Neural progenitor cell (in vitro differentiated cells): ENCODE data around the gene GOLIM4. TPM values are rescaled to one million over a fixed set of nuclear protein-coding genes. Genes with fewer than 3 reads are reported as not detected.

Source experiments
- DNase-seq: peaks from one replicate; pipeline ENCODE4 v3.0.0-alpha.2; 2016; ENCODE audit warnings: low spot score
- H2AFZ ChIP-seq: fragments of 200-600 bp; sonication (generic); replicated peaks from 2 replicates; pipeline ENCODE4 v1.6.1; 2016; ENCODE audit warnings: antibody characterized with exemption
- H3F3A ChIP-seq: fragments of 200-600 bp; sonication (generic); 2 replicates; pipeline ENCODE4 v1.6.1; 2016; ENCODE audit warnings: antibody characterized with exemption, low read depth
- H3K27ac ChIP-seq: fragments of 200-600 bp; sonication (generic); 2 replicates; pipeline ENCODE4 v1.5.1; 2016; ENCODE audit warnings: mild to moderate bottlenecking
- H3K27me3 ChIP-seq: fragments of 200-600 bp; sonication (generic); 2 replicates; pipeline ENCODE4 v1.6.1; 2016; ENCODE audit warnings: mild to moderate bottlenecking, moderate library complexity
- H3K36me3 ChIP-seq: fragments of 200-600 bp; sonication (generic); 2 replicates; pipeline ENCODE4 v1.5.1; 2016
- H3K4me1 ChIP-seq: fragments of 200-600 bp; sonication (generic); 2 replicates; pipeline ENCODE4 v1.6.1; 2016; ENCODE audit warnings: mixed run types
- H3K4me2 ChIP-seq: fragments of 200-600 bp; sonication (generic); 2 replicates; pipeline ENCODE4 v1.6.1; 2016
- H3K4me3 ChIP-seq: fragments of 200-600 bp; sonication (generic); 2 replicates; pipeline ENCODE4 v1.5.1; 2016
- H3K79me2 ChIP-seq: fragments of 200-600 bp; sonication (generic); 2 replicates; pipeline ENCODE4 v1.6.1; 2016; ENCODE audit warnings: low read depth
- H3K9ac ChIP-seq: fragments of 200-600 bp; sonication (generic); 2 replicates; pipeline ENCODE4 v1.6.1; 2016
- H3K9me3 ChIP-seq: fragments of 200-600 bp; sonication (generic); 2 replicates; pipeline ENCODE4 v1.5.1; 2016; ENCODE audit warnings: low read depth
- H4K20me1 ChIP-seq: fragments of 200-600 bp; sonication (generic); 2 replicates; pipeline ENCODE4 v1.6.1; 2016; ENCODE audit warnings: low read depth
- H3K27ac Mint-ChIP-seq: 3 replicates; pipeline ENCODE4 v1.8.0; 2021; ENCODE audit warnings: mixed read lengths
- H3K27me3 Mint-ChIP-seq: 2 replicates; pipeline ENCODE4 v1.8.0; 2022; ENCODE audit warnings: low read depth, mild to moderate bottlenecking, inconsistent platforms, moderate library complexity, mixed read lengths; ENCODE audit not compliant: insufficient read depth
- H3K36me3 Mint-ChIP-seq: 3 replicates; pipeline ENCODE4 v1.8.0; 2021; ENCODE audit warnings: mixed read lengths
- H3K4me1 Mint-ChIP-seq: 3 replicates; pipeline ENCODE4 v1.8.0; 2021; ENCODE audit warnings: mixed read lengths
- H3K4me3 Mint-ChIP-seq: 3 replicates; pipeline ENCODE4 v1.8.0; 2021; ENCODE audit warnings: mild to moderate bottlenecking, moderate library complexity, mixed read lengths
- H3K9me3 Mint-ChIP-seq: 3 replicates; pipeline ENCODE4 v1.8.0; 2020; ENCODE audit warnings: mixed read lengths
- CTCF ChIP-seq: fragments of 200-600 bp; sonication (generic); IDR thresholded peaks from 2 replicates; pipeline ENCODE4 v1.5.1; 2017; ENCODE audit warnings: antibody characterized with exemption, mild to moderate bottlenecking
- EZH2 ChIP-seq: fragments of 200-600 bp; sonication (generic); IDR thresholded peaks from 2 replicates; pipeline ENCODE4 v1.6.1; 2017; ENCODE audit warnings: antibody characterized with exemption, mild to moderate bottlenecking, moderate library complexity
- EZH2phosphoT487 ChIP-seq: fragments of 200-600 bp; sonication (generic); IDR thresholded peaks from 2 replicates; pipeline ENCODE4 v1.6.1; 2017; ENCODE audit warnings: antibody characterized with exemption
- total RNA-seq: library from RNA; depleted of rRNA; stranded (reverse); fragments of >200 nt; gene quantifications from 2 replicates; pipeline ENCODE4 v1.2.3, GENCODE V29; 2015; ENCODE audit warnings: low replicate concordance

The GOLIM4 gene
- total RNA-seq, 1 donor from 2014 or later: 22.9 TPM

GRCh38 chr3:167976516-167977361, 119.0 kb downstream of the GOLIM4 start:
- no peaks in the 10 kb centered on the region for H3K9me3 Mint-ChIP-seq
- no peaks in the 10 kb centered on the region for H3K27me3 Mint-ChIP-seq
- no peak overlapping the region for H3K4me2 ChIP-seq
- H4K20me1 ChIP-seq: no peaks in the 10 kb centered on the region
- H3K27ac Mint-ChIP-seq: no peak overlapping the region
- no peak for DNase-seq
- no peaks in the 10 kb centered on the region for H3K36me3 ChIP-seq
- H3K4me3 Mint-ChIP-seq: no peak overlapping the region
- H3K4me1 Mint-ChIP-seq: no peaks in the 10 kb centered on the region
- H3K4me1 ChIP-seq: no peaks in the 10 kb centered on the region
- H3F3A ChIP-seq: no peaks in the 10 kb centered on the region
- H3K27ac ChIP-seq: no peak overlapping the region
- H2AFZ ChIP-seq: no peak overlapping the region
- TF ChIP-seq CTCF (no peak), EZH2 (no peak), EZH2phosphoT487 (no peak)
- H3K27me3 ChIP-seq: no peaks in the 10 kb centered on the region
- H3K9ac ChIP-seq: no peak overlapping the region
- no peaks in the 10 kb centered on the region for H3K36me3 Mint-ChIP-seq
- H3K4me3 ChIP-seq: no peak overlapping the region
- H3K79me2 ChIP-seq: no peaks in the 10 kb centered on the region
- no peaks in the 10 kb centered on the region for H3K9me3 ChIP-seq

- Mint-ChIP-seq H3K27ac (no peak overlapping the region), H3K4me3 (no peak overlapping the region), H3K4me1 (no peaks in the 10 kb centered on the region), H3K9me3 (no peaks in the 10 kb centered on the region), H3K27me3 (no peaks in the 10 kb centered on the region), H3K36me3 (no peaks in the 10 kb centered on the region)
- no peaks in the 10 kb centered on the region for H4K20me1 ChIP-seq
- no peaks in the 10 kb centered on the region for H3K9me3 ChIP-seq
- H3K79me2 ChIP-seq: no peaks in the 10 kb centered on the region
- H3K4me1 ChIP-seq: no peaks in the 10 kb centered on the region
- no peaks in the 10 kb centered on the region for H3K36me3 ChIP-seq
- no peaks in the 10 kb centered on the region for H3F3A ChIP-seq
- H3K4me2 ChIP-seq: no peak overlapping the region
- no peak overlapping the region for H3K27ac ChIP-seq
- no peak overlapping the region for H2AFZ ChIP-seq
- no peak for DNase-seq
- H3K4me3 ChIP-seq: no peak overlapping the region
- no peak overlapping the region for H3K9ac ChIP-seq
- no peaks in the 10 kb centered on the region for H3K27me3 ChIP-seq
- no peak for TF ChIP-seq EZH2phosphoT487
Measured at GRCh38 chr3:167973901-167974300, 121.8 kb downstream of the GOLIM4 start.

GRCh38 chr3:167973046-167973445, 122.7 kb downstream of the GOLIM4 start:
- Histone ChIP-seq H3K27ac (no peak overlapping the region), H3K27me3 (no peaks in the 10 kb centered on the region), H2AFZ (no peak overlapping the region), H3F3A (no peaks in the 10 kb centered on the region), H3K4me3 (no peak overlapping the region), H3K9me3 (no peaks in the 10 kb centered on the region), H3K4me2 (no peak overlapping the region), H3K4me1 (no peaks in the 10 kb centered on the region), H3K9ac (no peak overlapping the region), H4K20me1 (no peaks in the 10 kb centered on the region), H3K36me3 (no peaks in the 10 kb centered on the region), H3K79me2 (no peaks in the 10 kb centered on the region)
- TF ChIP-seq CTCF: no peak
- TF ChIP-seq EZH2phosphoT487: no peak
- no peak for TF ChIP-seq EZH2
- no peaks in the 10 kb centered on the region for H3K9me3 Mint-ChIP-seq
- H3K36me3 Mint-ChIP-seq: no peaks in the 10 kb centered on the region
- no peak overlapping the region for H3K27ac Mint-ChIP-seq
- no peak for DNase-seq
- H3K4me1 Mint-ChIP-seq: no peaks in the 10 kb centered on the region
- H3K27me3 Mint-ChIP-seq: no peaks in the 10 kb centered on the region
- no peak overlapping the region for H3K4me3 Mint-ChIP-seq

GRCh38 chr3:167972502-167972901, 123.2 kb downstream of the GOLIM4 start:
- Histone ChIP-seq H3K27me3 (no peaks in the 10 kb centered on the region), H3K27ac (no peak overlapping the region), H3K79me2 (no peaks in the 10 kb centered on the region), H3K4me2 (no peak overlapping the region), H3K9ac (no peak overlapping the region), H3K4me3 (no peak overlapping the region), H2AFZ (no peak overlapping the region), H3K36me3 (no peaks in the 10 kb centered on the region), H4K20me1 (no peaks in the 10 kb centered on the region), H3K9me3 (no peaks in the 10 kb centered on the region), H3K4me1 (no peaks in the 10 kb centered on the region), H3F3A (no peaks in the 10 kb centered on the region)
- no peaks in the 10 kb centered on the region for H3K27me3 Mint-ChIP-seq
- H3K4me1 Mint-ChIP-seq: no peaks in the 10 kb centered on the region
- no peak overlapping the region for H3K27ac Mint-ChIP-seq
- no peaks in the 10 kb centered on the region for H3K36me3 Mint-ChIP-seq
- no peak for DNase-seq
- no peaks in the 10 kb centered on the region for H3K9me3 Mint-ChIP-seq
- TF ChIP-seq EZH2phosphoT487 (no peak), EZH2 (no peak), CTCF (no peak)
- no peak overlapping the region for H3K4me3 Mint-ChIP-seq
